Activated CD8-positive, alpha-beta memory T cell treated with anti-CD3 and anti-CD28 coated beads, Interleukin-2, amount 10 ng/mL, durations not matched to agents 7 days and 5 days (primary cell): ENCODE results near the gene SLC9A7. TPM values are rescaled to one million over a fixed set of nuclear protein-coding genes. Genes with fewer than 3 reads are reported as not detected.
A peak's percentile ranks its signal among the peaks of the same experiment; 100 is the strongest.

Experiments used
- ATAC-seq: fragments of 150-1000 bp; cut with Tn5 transposase; one replicate; pipeline ENCODE4 v1.10.0; 2021; ENCODE audit warnings: moderate library complexity
- CTCF ChIA-PET: fragments of 350-600 bp; sonication (Branson Sonifier 250); formaldehyde crosslinking; loops from one replicate; lab custom pipeline; 2021; ENCODE audit warnings: antibody characterized with exemption; lab: Charles Lee
- DNase-seq: peaks from one replicate; pipeline ENCODE4 v3.0.0-alpha.2; 2020
- H3K27ac Mint-ChIP-seq: one replicate; pipeline ENCODE4 v1.8.0; 2021; ENCODE audit warnings: mild to moderate bottlenecking, mixed read lengths
- H3K27me3 Mint-ChIP-seq: one replicate; pipeline ENCODE4 v1.8.0; 2021; ENCODE audit warnings: mixed read lengths
- H3K36me3 Mint-ChIP-seq: one replicate; pipeline ENCODE4 v1.8.0; 2021; ENCODE audit warnings: mild to moderate bottlenecking, mixed read lengths
- H3K4me1 Mint-ChIP-seq: one replicate; pipeline ENCODE4 v1.8.0; 2021; ENCODE audit warnings: mixed read lengths
- H3K4me3 Mint-ChIP-seq: one replicate; pipeline ENCODE4 v1.8.0; 2021; ENCODE audit warnings: mild to moderate bottlenecking, moderate library complexity, mixed read lengths
- H3K9me3 Mint-ChIP-seq: one replicate; pipeline ENCODE4 v1.8.0; 2022; ENCODE audit warnings: low read depth, mixed read lengths
- total RNA-seq, 2 experiments: library from RNA; stranded (reverse); gene quantifications; one replicate each; pipeline ENCODE4 v1.2.3, GENCODE V29; 2021

The SLC9A7 gene
- total RNA-seq, 2 experiments from 2014 or later, result 9.1 to 19.0 TPM

DNA sequence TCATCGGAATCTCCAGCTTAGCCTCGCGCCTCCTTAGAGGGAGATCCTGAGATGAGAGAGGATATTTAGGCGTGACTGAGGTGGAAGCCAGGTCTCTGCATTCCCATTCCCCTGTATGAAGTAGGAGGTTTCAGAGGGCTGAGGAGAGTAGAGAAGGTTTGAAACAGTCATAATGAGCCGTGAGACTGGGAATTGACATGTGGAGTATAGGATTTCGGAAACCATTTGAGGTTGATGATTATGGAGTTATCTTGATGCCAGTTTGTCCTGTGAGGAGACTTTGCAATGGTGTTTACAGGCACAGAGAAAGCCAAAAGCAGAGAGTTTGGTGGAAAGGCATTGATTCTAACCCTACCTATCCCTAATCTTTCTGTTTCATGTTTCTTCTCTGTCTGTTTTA is 183.3 kb downstream of the SLC9A7 start:
- CTCF ChIA-PET, result interaction anchor here (1.0 to 1.4 kb wide), 3 partner anchors 11 to 67 kb away, joined by 3 read pairs; no protein-coding TSS in a partner anchor
- H3K27ac Mint-ChIP-seq, result no peak overlapping the region
- no peaks in the 10 kb centered on the region for H3K9me3 Mint-ChIP-seq
- H3K4me3 Mint-ChIP-seq, result peak overlapping the region; percentile 75
- H3K36me3 Mint-ChIP-seq, result peaks cover 18% of the 10 kb centered on the region
- H3K4me1 Mint-ChIP-seq, result peaks cover 44% of the 10 kb centered on the region
- H3K27me3 Mint-ChIP-seq, result no peaks in the 10 kb centered on the region
- ATAC-seq (no peak), DNase-seq (no peak)

GRCh38 chrX:46574774-46575381 is 184.0 kb downstream of the SLC9A7 start:
- H3K27ac Mint-ChIP-seq, result peak overlapping the region; percentile 69
- H3K4me3 Mint-ChIP-seq, result peak overlapping the region; percentile 75
- CTCF ChIA-PET, result interaction anchor here (1.0 kb wide), 3 partner anchors 12 to 62 kb away, joined by 3 to 5 read pairs (median 3); no protein-coding TSS in a partner anchor

DNA sequence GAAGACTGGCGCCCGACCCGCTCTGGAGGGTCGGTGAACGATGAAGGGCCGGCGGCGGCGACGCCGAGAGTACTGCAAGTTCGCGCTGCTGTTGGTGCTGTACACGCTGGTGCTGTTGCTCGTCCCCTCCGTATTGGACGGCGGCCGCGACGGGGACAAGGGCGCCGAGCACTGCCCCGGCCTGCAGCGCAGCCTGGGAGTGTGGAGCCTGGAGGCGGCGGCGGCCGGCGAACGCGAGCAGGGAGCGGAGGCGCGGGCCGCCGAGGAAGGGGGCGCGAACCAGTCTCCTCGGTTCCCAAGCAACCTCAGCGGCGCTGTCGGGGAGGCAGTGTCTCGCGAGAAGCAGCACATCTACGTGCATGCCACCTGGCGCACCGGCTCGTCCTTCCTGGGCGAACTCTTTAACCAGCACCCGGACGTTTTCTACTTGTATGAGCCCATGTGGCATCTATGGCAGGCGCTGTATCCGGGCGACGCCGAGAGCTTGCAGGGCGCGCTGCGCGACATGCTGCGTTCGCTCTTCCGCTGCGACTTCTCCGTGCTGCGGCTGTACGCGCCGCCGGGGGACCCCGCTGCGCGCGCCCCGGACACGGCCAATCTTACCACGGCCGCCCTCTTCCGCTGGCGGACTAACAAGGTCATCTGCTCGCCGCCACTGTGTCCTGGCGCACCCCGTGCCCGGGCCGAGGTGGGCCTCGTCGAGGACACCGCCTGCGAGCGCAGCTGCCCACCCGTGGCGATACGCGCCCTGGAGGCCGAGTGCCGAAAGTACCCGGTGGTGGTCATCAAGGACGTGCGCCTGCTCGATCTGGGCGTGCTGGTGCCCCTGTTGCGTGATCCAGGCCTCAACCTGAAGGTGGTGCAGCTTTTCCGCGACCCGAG is 184.8 kb downstream of the SLC9A7 start:
- CTCF ChIA-PET, result interaction anchor here (1.0 kb wide), 3 partner anchors 13 to 63 kb away, joined by 3 to 5 read pairs (median 3); no protein-coding TSS in a partner anchor
- H3K36me3 Mint-ChIP-seq, result peaks cover 13% of the 10 kb centered on the region
- no peaks in the 10 kb centered on the region for H3K27me3 Mint-ChIP-seq
- H3K27ac Mint-ChIP-seq, result peak overlapping the region; percentile 82
- peak overlapping the region; percentile 75 for H3K4me3 Mint-ChIP-seq
- no peaks in the 10 kb centered on the region for H3K9me3 Mint-ChIP-seq
- peak; percentile 58 for ATAC-seq
- peak; percentile 83 for DNase-seq
- peaks cover 40% of the 10 kb centered on the region for H3K4me1 Mint-ChIP-seq

More at GRCh38 chrX:46574774-46575381, 184.0 kb downstream of the SLC9A7 start:
- Mint-ChIP-seq H3K4me1 (peaks cover 44% of the 10 kb centered on the region), H3K36me3 (peaks cover 18% of the 10 kb centered on the region), H3K9me3 (no peaks in the 10 kb centered on the region), H3K27me3 (no peaks in the 10 kb centered on the region)
- peak; percentile 51 for DNase-seq
- ATAC-seq, result peak; percentile 43

DNA sequence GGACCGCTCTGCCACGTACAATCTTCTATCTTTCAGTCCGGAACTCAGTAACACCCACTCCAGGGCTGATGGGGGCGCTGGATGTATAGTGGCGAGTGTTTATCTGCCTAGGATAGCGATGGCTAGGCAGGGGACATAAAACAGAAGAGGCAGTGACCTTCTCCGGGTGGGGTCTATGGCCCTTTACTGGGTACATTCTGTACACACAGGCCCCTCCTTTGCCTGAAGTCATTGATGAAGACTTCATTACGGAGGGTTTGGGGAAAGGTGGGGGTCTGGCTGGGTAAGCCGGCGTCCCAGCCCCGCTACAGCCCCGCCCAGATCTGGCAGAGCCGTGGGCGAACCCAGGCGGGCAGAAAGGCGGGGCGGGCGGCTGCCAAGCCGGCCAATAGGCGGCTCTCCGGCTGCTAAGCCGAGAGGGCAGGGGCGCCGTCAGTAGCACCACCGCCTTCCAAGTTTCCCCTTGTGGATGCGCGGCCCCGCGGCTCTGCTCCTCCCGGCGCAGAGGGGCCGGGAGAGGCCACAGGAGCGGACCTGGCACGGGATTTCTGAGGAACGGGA is 185.5 kb downstream of the SLC9A7 start, which contains the start of gene CHST7:
Gene CHST7 (plus strand): TSS at position 435 of the 561 bp plus-strand sequence. CDS start 167 bp downstream, outside the sequence.
- Mint-ChIP-seq H3K27ac (peak within 1 kb of the TSS; percentile 82), H3K27me3 (no peaks in the 10 kb centered on the region), H3K36me3 (peaks cover 11% of the 10 kb centered on the region), H3K9me3 (no peaks in the 10 kb centered on the region), H3K4me3 (peak within 1 kb of the TSS; percentile 75), H3K4me1 (peaks cover 38% of the 10 kb centered on the region)
- CTCF ChIA-PET, result interaction anchor here (0.6 to 2.3 kb wide), 5 partner anchors 11 to 331 kb away, joined by 3 to 10 read pairs (median 4); no protein-coding TSS in a partner anchor
- peak; percentile 74 for ATAC-seq
- peak; percentile 76 for DNase-seq

- Mint-ChIP-seq H3K36me3 (peaks cover 4% of the 10 kb centered on the region), H3K4me1 (peaks cover 36% of the 10 kb centered on the region), H3K27ac (peak overlapping the region; percentile 82), H3K4me3 (peak overlapping the region; percentile 75), H3K27me3 (no peaks in the 10 kb centered on the region), H3K9me3 (no peaks in the 10 kb centered on the region)
- CTCF ChIA-PET, result interaction anchor here (0.6 to 2.3 kb wide), 6 partner anchors 10 to 330 kb away, joined by 3 to 10 read pairs (median 4); no protein-coding TSS in a partner anchor
- DNase-seq (peak; percentile 45), ATAC-seq (no peak)
Measured at GRCh38 chrX:46572340-46572936, 186.5 kb downstream of the SLC9A7 start.

- DNase-seq (no peak), ATAC-seq (no peak)
- Mint-ChIP-seq H3K36me3 (peaks cover 3% of the 10 kb centered on the region), H3K27me3 (no peaks in the 10 kb centered on the region), H3K4me1 (peaks cover 32% of the 10 kb centered on the region), H3K9me3 (no peaks in the 10 kb centered on the region), H3K4me3 (peak overlapping the region; percentile 75), H3K27ac (peak overlapping the region; percentile 82)
- CTCF ChIA-PET, result interaction anchor here (1.0 to 2.3 kb wide), 3 partner anchors 9 to 27 kb away, joined by 3 to 10 read pairs (median 3); no protein-coding TSS in a partner anchor
Measured at GRCh38 chrX:46571423-46572339, 187.2 kb downstream of the SLC9A7 start.

- Mint-ChIP-seq H3K4me3 (no peak overlapping the region), H3K4me1 (peaks cover 19% of the 10 kb centered on the region), H3K9me3 (no peaks in the 10 kb centered on the region), H3K27ac (no peak overlapping the region), H3K36me3 (peaks cover 2% of the 10 kb centered on the region), H3K27me3 (no peaks in the 10 kb centered on the region)
- no peak for DNase-seq
- CTCF ChIA-PET, result no interaction called here
- ATAC-seq, result no peak
Measured at GRCh38 chrX:46569621-46570020, 189.3 kb downstream of the SLC9A7 start.

DNA sequence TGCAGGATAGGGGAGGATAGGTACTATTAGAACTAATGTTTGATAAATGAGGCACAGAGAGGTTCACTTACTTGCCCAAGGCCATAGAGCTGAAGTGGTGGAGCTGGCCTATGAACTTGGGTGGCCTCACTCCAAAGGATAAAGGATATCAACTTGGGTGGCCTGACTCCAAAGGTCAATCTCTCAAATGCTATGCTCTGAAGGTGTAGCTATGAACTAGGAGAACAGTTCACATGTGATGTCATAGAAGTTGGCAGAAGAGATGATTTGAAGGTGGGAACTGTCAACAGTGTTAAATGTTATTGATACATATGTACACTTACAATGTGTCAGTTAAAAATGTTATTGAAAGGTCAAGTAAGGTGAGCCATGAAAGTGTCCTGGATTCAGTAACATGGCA is 191.5 kb downstream of the SLC9A7 start:
- Mint-ChIP-seq H3K27ac (no peak overlapping the region), H3K9me3 (no peaks in the 10 kb centered on the region), H3K36me3 (peaks cover 3% of the 10 kb centered on the region), H3K4me1 (peaks cover 15% of the 10 kb centered on the region), H3K27me3 (no peaks in the 10 kb centered on the region), H3K4me3 (no peak overlapping the region)
- no peak for DNase-seq
- CTCF ChIA-PET, result interaction anchor here (0.9 kb wide), 1 partner anchor 12 kb away, joined by 3 read pairs; no protein-coding TSS in a partner anchor
- no peak for ATAC-seq

DNA sequence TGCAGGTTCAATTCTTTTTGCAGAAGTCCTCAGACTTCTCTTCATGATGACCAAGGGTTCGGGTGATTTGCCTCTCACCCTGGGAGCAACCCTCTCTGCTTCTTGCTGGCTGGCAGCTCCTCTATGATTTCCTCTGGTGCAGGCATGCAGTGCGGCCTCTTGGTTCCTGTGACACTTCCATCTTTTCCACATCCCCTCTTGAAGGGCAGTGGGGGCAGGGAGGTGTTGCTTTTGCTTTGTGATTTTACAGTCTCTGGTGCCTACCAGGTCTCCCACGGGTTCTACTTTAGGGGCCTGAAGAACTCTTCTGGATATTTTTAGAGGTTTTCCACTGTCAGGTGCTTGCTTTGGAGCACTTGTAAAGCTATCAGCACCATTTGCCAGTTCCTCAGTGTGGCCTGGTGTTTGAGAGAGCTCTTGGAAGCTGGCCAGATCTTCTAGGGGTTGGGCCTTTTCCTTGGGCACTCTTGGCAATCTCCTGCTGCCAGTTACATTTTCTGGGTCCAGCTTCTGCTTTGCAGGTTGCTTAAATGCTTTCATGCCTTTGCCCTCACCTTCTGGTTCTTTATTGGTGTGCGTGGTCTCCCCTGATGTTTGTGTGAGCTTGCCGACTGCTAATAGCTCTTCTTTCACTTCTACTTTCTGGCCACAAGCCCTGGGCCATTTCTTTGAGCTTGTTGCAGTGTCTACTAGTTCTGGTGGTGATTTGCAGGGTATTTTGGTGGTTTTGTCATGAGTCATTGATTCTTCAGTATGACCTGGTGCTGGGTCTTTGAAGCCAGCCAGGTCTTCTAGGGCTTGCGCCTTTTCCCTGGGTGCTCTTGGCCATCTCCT is 196.9 kb downstream of the SLC9A7 start:
- Mint-ChIP-seq H3K4me1 (peaks cover 17% of the 10 kb centered on the region), H3K9me3 (no peaks in the 10 kb centered on the region), H3K27ac (peak overlapping the region; percentile 58), H3K27me3 (peaks cover 2% of the 10 kb centered on the region), H3K36me3 (peaks cover 3% of the 10 kb centered on the region), H3K4me3 (peak overlapping the region; percentile 50)
- CTCF ChIA-PET, result interaction anchor here (0.5 to 1.4 kb wide), 3 partner anchors 10 to 797 kb away, joined by 3 to 10 read pairs (median 3); no protein-coding TSS in a partner anchor
- ATAC-seq (peak; percentile 89), DNase-seq (peak; percentile 62)

GRCh38 chrX:46559062-46559461 is 199.9 kb downstream of the SLC9A7 start:
- Mint-ChIP-seq H3K9me3 (no peaks in the 10 kb centered on the region), H3K27ac (no peak overlapping the region), H3K4me3 (no peak overlapping the region), H3K4me1 (peaks cover 17% of the 10 kb centered on the region), H3K36me3 (no peaks in the 10 kb centered on the region), H3K27me3 (peaks cover 2% of the 10 kb centered on the region)
- CTCF ChIA-PET, result no interaction called here
- no peak for ATAC-seq
- no peak for DNase-seq

DNA sequence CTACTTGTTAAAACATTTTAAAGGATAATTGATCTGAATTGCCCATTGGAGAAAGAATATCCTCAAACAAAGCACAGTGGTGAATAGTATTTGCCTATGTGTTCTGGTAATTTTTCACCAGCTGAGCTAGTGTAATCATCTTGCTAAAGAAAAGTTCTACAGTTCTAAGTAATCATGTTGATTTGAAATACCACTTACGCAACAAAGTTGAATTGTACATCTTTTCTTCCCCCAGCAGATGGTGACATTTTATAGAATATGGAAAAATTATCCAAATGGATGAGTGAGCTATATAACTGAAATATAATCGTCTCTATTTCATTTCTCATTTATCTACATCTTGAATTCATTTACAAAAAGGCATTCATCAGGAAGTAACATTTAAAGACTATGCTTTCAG is 204.0 kb downstream of the SLC9A7 start:
- peaks cover 6% of the 10 kb centered on the region for H3K36me3 Mint-ChIP-seq
- no peak overlapping the region for H3K27ac Mint-ChIP-seq
- DNase-seq, result no peak
- no peak overlapping the region for H3K4me3 Mint-ChIP-seq
- H3K9me3 Mint-ChIP-seq, result no peaks in the 10 kb centered on the region
- H3K27me3 Mint-ChIP-seq, result no peaks in the 10 kb centered on the region
- H3K4me1 Mint-ChIP-seq, result no peaks in the 10 kb centered on the region
- no peak for ATAC-seq
- CTCF ChIA-PET, result interaction anchor here (0.7 to 1.3 kb wide), 7 partner anchors 12 to 241 kb away, joined by 3 to 4 read pairs (median 3); no protein-coding TSS in a partner anchor
